HG03097 (cell line): ENCODE measurements around the gene SLFN12L.
"Not testable (repeated sequence)": the region's sequence is repeated elsewhere in the genome, so short reads cannot be mapped to it uniquely, and the experiment has no call there.

Experiments used
- ATAC-seq: cut with Tn5 transposase; IDR thresholded peaks from one replicate; pipeline ENCODE4 v1.9.1; 2021; ENCODE audit not compliant: unreplicated experiment, low FRiP score

Gene SLFN12L

GRCh38 chr17:35543856-35544255, 6.4 kb upstream of the SLFN12L start:
- ATAC-seq, result no peak

- no peak for ATAC-seq
These were observed 5.5 kb upstream of the SLFN12L start for GRCh38 chr17:35542990-35543389.

GRCh38 chr17:35541434-35541833, 4.0 kb upstream of the SLFN12L start:
- ATAC-seq, result no peak

GRCh38 chr17:35540589-35541404, 3.3 kb upstream of the SLFN12L start:
- no peak for ATAC-seq

- ATAC-seq, result no peak
These were observed 2.2 kb upstream of the SLFN12L start for GRCh38 chr17:35539659-35540026.

GRCh38 chr17:35536664-35537171, 760 bp downstream of the SLFN12L start:
- ATAC-seq, result no peak

- not testable (repeated sequence) for ATAC-seq
These were observed 2.1 kb downstream of the SLFN12L start for GRCh38 chr17:35535406-35535805.

- no peak for ATAC-seq
These were observed 2.8 kb downstream of the SLFN12L start for GRCh38 chr17:35534576-35535093.

GRCh38 chr17:35531160-35531559, 6.3 kb downstream of the SLFN12L start:
- ATAC-seq, result no peak

- ATAC-seq, result no peak
These were observed 7.6 kb downstream of the SLFN12L start for GRCh38 chr17:35529866-35530265.

GRCh38 chr17:35529326-35529725, 8.2 kb downstream of the SLFN12L start:
- not testable (repeated sequence) for ATAC-seq

- no peak for ATAC-seq
These were observed 14.2 kb downstream of the SLFN12L start for GRCh38 chr17:35523296-35523695.

- ATAC-seq, result not testable (repeated sequence)
These were observed 15.7 kb downstream of the SLFN12L start for GRCh38 chr17:35521654-35522256.

- no peak for ATAC-seq
These were observed 16.3 kb downstream of the SLFN12L start for GRCh38 chr17:35521150-35521549.

- no peak for ATAC-seq
These were observed 17.5 kb downstream of the SLFN12L start for GRCh38 chr17:35519906-35520442.

GRCh38 chr17:35519439-35519838, 18.0 kb downstream of the SLFN12L start:
- ATAC-seq, result no peak

- ATAC-seq, result not testable (repeated sequence)
These were observed 19.0 kb downstream of the SLFN12L start for GRCh38 chr17:35518431-35518830.

- no peak for ATAC-seq
These were observed 22.5 kb downstream of the SLFN12L start for GRCh38 chr17:35515027-35515426.

- no peak for ATAC-seq
These were observed 22.9 kb downstream of the SLFN12L start for GRCh38 chr17:35514564-35514963.

GRCh38 chr17:35510052-35510451, 27.4 kb downstream of the SLFN12L start:
- no peak for ATAC-seq

GRCh38 chr17:35507714-35508113, 29.8 kb downstream of the SLFN12L start:
- ATAC-seq, result not testable (repeated sequence)
